ENCODE data around the gene TYW5.

DNA sequence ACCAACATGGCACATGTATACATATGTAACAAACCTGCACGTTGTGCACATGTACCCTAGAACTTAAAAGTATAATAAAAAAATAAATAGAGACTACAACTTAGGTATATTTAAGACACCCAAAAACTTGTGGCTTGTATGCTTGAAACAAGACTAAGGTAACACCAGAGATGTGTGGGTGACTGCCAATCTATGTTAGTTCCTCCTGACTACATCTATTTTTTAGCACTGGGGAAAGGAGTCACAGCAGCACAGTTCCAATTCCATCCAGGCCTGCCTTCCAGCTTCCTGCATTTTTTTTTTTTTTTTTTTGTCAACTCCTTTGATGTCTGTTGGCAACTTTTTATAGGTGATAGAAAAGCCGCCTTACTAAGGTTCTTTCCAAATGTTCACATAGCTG lies 26.0 kb downstream of the TYW5 start:
- no peak for TF ChIP-seq POLR2A (IDR thresholded peaks at IDR 0.05; ENCODE audit: low read length)
- no peak for TF ChIP-seq GATA1 (IDR thresholded peaks at IDR 0.05; ENCODE audit: low read depth, low read length)

All from erythroblast (primary cell).